B cell (primary cell): ENCODE data around the gene CD74. TPM values are rescaled to one million over a fixed set of nuclear protein-coding genes. Genes with fewer than 3 reads are reported as not detected.
A peak's percentile ranks its signal among the peaks of the same experiment; 100 is the strongest.

ENCODE experiments used
- ATAC-seq: fragments of 200-7000 bp; cut with Tn5 transposase; one replicate; pipeline ENCODE4 v1.10.0; 2021; ENCODE audit warnings: low read depth, mild to moderate bottlenecking, moderate number of reproducible peaks, moderate library complexity
- CTCF ChIA-PET: fragments of 350-600 bp; sonication (Branson Sonifier 250); formaldehyde crosslinking; loops from one replicate; lab custom pipeline; 2021; ENCODE audit warnings: antibody characterized with exemption, inconsistent platforms; lab: Charles Lee
- POLR2A ChIA-PET: fragments of 350-600 bp; sonication (Branson Sonifier 250); formaldehyde crosslinking; loops from one replicate; lab custom pipeline; 2021; ENCODE audit warnings: antibody characterized with exemption; lab: Charles Lee
- DNase-seq: peaks from one replicate; pipeline ENCODE4 v3.0.0; 2013
- H2AFZ ChIP-seq: 2 replicates; pipeline ENCODE4 v1.6.1; 2012; ENCODE audit warnings: mild to moderate bottlenecking, low read depth, low read length; ENCODE audit not compliant: insufficient read depth, poor library complexity, severe bottlenecking
- H3K27ac ChIP-seq, 2 donors: 1 replicate in 1 of 2; 2 replicates in 1 of 2; pipeline ENCODE4 v1.5.1; 2012 to 2013; ENCODE audit warnings: low read length in 2 of 2, mild to moderate bottlenecking in 2 of 2, moderate library complexity in 1 of 2
- H3K27me3 ChIP-seq, 4 experiments: fragments of 200-600 bp in 1 of 4; sonication (generic) in 1 of 4; replicated peaks in 1 of 4; 1 replicate in 2 of 4; 2 replicates in 2 of 4; pipeline versions ENCODE4 v1.6.1 to v1.7.0; 2013 to 2016; ENCODE audit warnings: low read length in 3 of 4, mild to moderate bottlenecking in 2 of 4, mixed read lengths in 1 of 4, moderate library complexity in 1 of 4; ENCODE audit not compliant: insufficient read depth in 4 of 4, control insufficient read depth in 3 of 4; ENCODE audit errors: control extremely low read depth in 1 of 4
- H3K36me3 ChIP-seq, 2 experiments: replicated peaks in 1 of 2; 1 replicate in 1 of 2; 2 replicates in 1 of 2; pipeline versions ENCODE4 v1.6.1 to v1.7.1; 2013; ENCODE audit warnings: low read length in 1 of 2; ENCODE audit not compliant: insufficient read depth in 2 of 2, control insufficient read depth in 1 of 2; ENCODE audit errors: control extremely low read depth in 1 of 2, extremely low read depth in 1 of 2
- H3K4me1 ChIP-seq, 2 donors: fragments of 200-600 bp in 1 of 2; sonication (generic) in 1 of 2; 1 replicate in 1 of 2; 2 replicates in 1 of 2; pipeline versions ENCODE4 v1.5.1 to v1.6.1; 2013 to 2017; ENCODE audit warnings: low read length in 2 of 2; ENCODE audit not compliant: control insufficient read depth in 2 of 2, insufficient read depth in 2 of 2
- H3K4me2 ChIP-seq: replicated peaks from 2 replicates; pipeline ENCODE3; 2012; ENCODE audit warnings: mild to moderate bottlenecking, low read depth, low read length; ENCODE audit not compliant: poor library complexity, severe bottlenecking
- H3K4me3 ChIP-seq, 5 experiments: fragments of 200-600 bp in 1 of 5; sonication (generic) in 1 of 5; 1 replicate in 3 of 5; 2 replicates in 2 of 5; pipeline versions ENCODE4 v1.5.1 to v1.7.0; 2011 to 2016; ENCODE audit warnings: low read length in 4 of 5, mild to moderate bottlenecking in 4 of 5, low read depth in 2 of 5, control low read depth in 1 of 5, moderate library complexity in 1 of 5; ENCODE audit not compliant: insufficient read depth in 1 of 5; ENCODE audit errors: control extremely low read depth in 1 of 5, extremely low read depth in 1 of 5
- H3K79me2 ChIP-seq: fragments of 200-600 bp; sonication (generic); one replicate; pipeline ENCODE4 v1.6.0; 2016; ENCODE audit warnings: low read length; ENCODE audit not compliant: control insufficient read depth, insufficient read depth
- H3K9ac ChIP-seq: fragments of 200-600 bp; sonication (generic); 2 replicates; pipeline ENCODE4 v1.6.1; 2017; ENCODE audit warnings: mild to moderate bottlenecking, low read length, moderate library complexity
- H3K9me3 ChIP-seq, 3 donors: one replicate each; pipeline versions ENCODE4 v1.6.1 to v1.7.1; 2013; ENCODE audit warnings: low read length in 2 of 3; ENCODE audit not compliant: control insufficient read depth in 2 of 3, insufficient read depth in 1 of 3; ENCODE audit errors: control extremely low read depth in 1 of 3
- H4K20me1 ChIP-seq: 2 replicates; pipeline ENCODE4 v1.6.0; 2012; ENCODE audit warnings: mild to moderate bottlenecking, low read length; ENCODE audit not compliant: insufficient read depth, control insufficient read depth, poor library complexity, severe bottlenecking
- H3K27ac Mint-ChIP-seq: one replicate; pipeline ENCODE4 v1.8.0; 2021; ENCODE audit warnings: mixed read lengths
- H3K27me3 Mint-ChIP-seq: one replicate; pipeline ENCODE4 v1.8.0; 2021; ENCODE audit warnings: mixed read lengths
- H3K4me1 Mint-ChIP-seq: one replicate; pipeline ENCODE4 v1.8.0; 2021; ENCODE audit warnings: mixed read lengths
- H3K4me3 Mint-ChIP-seq: one replicate; pipeline ENCODE4 v1.8.0; 2021; ENCODE audit warnings: mixed read lengths
- H3K9me3 Mint-ChIP-seq: one replicate; pipeline ENCODE4 v1.8.0; 2022; ENCODE audit warnings: mixed read lengths; ENCODE audit not compliant: insufficient read depth
- EZH2 ChIP-seq: IDR thresholded peaks from 2 replicates; pipeline ENCODE4 v1.6.1; 2012; ENCODE audit warnings: borderline replicate concordance, low read depth, mild to moderate bottlenecking, moderate library complexity, low read length; ENCODE audit not compliant: insufficient read depth, poor library complexity, severe bottlenecking
- WGBS: methylation state at CpG from one replicate; pipeline ENCODE4 v1.1.5; 2013; ENCODE audit warnings: missing lambda C conversion rate; ENCODE audit not compliant: insufficient coverage; 5-methylcytosine and 5-hydroxymethylcytosine counted together
- intact Hi-C: fragments of 100-400 bp; cut with micrococcal nuclease; formaldehyde crosslinking; loops from one replicate; pipeline ENCODE4 v1.10.0; 2022
- polyA minus RNA-seq: library from RNA; depleted of rRNA, polyadenylated mRNA; stranded (reverse); fragments of >200 nt; gene quantifications from 2 replicates; pipeline ENCODE4 v1.2.3, GENCODE V29; 2012
- polyA plus RNA-seq: library from polyadenylated mRNA; depleted of rRNA; stranded (reverse); fragments of >200 nt; gene quantifications from 2 replicates; pipeline ENCODE4 v1.2.3, GENCODE V29; 2012
- total RNA-seq, 2 donors: library from RNA; stranded (reverse); fragments of 120-200 nt in 1 of 2; gene quantifications; 1 replicate in 1 of 2; 2 replicates in 1 of 2; pipeline versions ENCODE4 v1.2.3 to v1.2.4, GENCODE V29; 2013 to 2022
- TF ChIP-seq, protein P1 (sequence below): fragments of 200-600 bp; IDR thresholded peaks from one replicate; pipeline ENCODE4 v1.8.0; 2022; ENCODE audit warnings: antibody characterized with exemption, mild to moderate bottlenecking

Gene CD74
- 5,468 and 5,670 TPM in 2 replicates for total RNA-seq
- total RNA-seq (2013): 11,789 TPM
- polyA plus RNA-seq: 12,792 and 14,307 TPM in 2 replicates
- 22,450 and 23,108 TPM in 2 replicates for polyA minus RNA-seq

DNA sequence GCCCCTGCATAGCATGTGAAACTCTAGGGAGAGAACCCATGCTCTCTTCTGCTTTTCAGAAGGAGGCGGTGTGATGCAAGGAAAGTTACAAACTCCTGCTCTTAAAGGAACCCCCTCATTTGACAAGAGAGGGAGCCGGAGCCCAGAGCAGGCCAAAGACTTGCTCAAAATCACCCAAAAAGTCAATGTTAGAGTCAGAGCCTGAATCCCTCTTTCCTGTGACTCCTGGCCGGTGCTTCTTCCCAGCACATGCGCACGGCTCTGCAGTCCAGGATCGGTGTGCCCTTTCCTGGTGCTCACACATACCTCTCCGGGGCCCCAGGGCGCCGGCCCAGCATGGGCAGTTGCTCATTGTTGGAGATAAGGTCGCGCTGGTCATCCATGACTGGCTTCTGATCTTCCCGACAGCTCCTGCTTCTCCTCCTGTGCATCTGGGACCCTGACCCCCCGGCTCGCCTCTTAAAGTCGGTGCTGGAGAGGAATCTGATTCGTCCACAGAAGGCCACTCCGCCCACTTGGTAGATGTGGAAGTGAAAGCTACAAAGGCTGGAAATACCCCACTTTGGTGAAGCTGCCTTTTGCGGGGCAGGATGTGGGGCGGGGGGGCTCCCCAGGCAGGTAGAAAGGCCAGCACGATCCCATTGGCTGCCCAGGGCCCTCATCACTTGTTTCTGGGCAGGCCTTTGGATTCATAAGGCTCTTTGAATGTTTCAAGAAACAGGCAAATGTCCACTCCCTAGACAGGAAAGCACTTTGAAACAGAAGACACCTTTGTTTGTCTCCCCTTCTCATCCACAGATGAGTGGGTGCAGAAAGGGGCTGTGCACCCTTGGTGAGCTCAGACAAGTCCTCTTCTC is at the start of gene CD74:
Gene CD74, minus strand, starts transcription at position 592 of the 857 bp plus-strand sequence. Its CDS starts 161 bp downstream, at position 431.
- TF ChIP-seq, protein P1, sequence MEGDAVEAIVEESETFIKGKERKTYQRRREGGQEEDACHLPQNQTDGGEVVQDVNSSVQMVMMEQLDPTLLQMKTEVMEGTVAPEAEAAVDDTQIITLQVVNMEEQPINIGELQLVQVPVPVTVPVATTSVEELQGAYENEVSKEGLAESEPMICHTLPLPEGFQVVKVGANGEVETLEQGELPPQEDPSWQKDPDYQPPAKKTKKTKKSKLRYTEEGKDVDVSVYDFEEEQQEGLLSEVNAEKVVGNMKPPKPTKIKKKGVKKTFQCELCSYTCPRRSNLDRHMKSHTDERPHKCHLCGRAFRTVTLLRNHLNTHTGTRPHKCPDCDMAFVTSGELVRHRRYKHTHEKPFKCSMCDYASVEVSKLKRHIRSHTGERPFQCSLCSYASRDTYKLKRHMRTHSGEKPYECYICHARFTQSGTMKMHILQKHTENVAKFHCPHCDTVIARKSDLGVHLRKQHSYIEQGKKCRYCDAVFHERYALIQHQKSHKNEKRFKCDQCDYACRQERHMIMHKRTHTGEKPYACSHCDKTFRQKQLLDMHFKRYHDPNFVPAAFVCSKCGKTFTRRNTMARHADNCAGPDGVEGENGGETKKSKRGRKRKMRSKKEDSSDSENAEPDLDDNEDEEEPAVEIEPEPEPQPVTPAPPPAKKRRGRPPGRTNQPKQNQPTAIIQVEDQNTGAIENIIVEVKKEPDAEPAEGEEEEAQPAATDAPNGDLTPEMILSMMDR: no peak
- TF ChIP-seq EZH2: no peak
- Histone ChIP-seq H3K9me3 (no peaks in the 10 kb centered on the region), H3K79me2 (peaks cover 85% of the 10 kb centered on the region), H3K4me2 (peak within 1 kb of the TSS; percentile 96), H3K27me3 (no peaks in the 10 kb centered on the region), H3K4me1 (peaks cover 57 to 65% of the 10 kb centered on the region in 2 donors), H3K27ac (peak within 1 kb of the TSS; percentile 99 to 100), H4K20me1 (peaks cover 50% of the 10 kb centered on the region), H3K4me3 (peak within 1 kb of the TSS; percentile 78 to 100 (median 94)), H3K9ac (peak within 1 kb of the TSS; percentile 100), H3K36me3 (peaks cover 4 to 48% of the 10 kb centered on the region in 2 experiments), H2AFZ (no peak within 1 kb of the TSS)
- H3K27ac Mint-ChIP-seq: peak within 1 kb of the TSS; percentile 99
- H3K9me3 Mint-ChIP-seq: no peaks in the 10 kb centered on the region
- H3K4me3 Mint-ChIP-seq: peak within 1 kb of the TSS; percentile 95
- ATAC-seq (peak; percentile 66), DNase-seq (peak; percentile 100)
- CTCF ChIA-PET: interaction anchor here (1.0 to 5.3 kb wide), 5 partner anchors 11 to 38 kb away, joined by 3 to 111 read pairs (median 4); partner anchors contain the start of gene RPS14
- POLR2A ChIA-PET: interaction anchor here (0.6 to 9.6 kb wide), 7 partner anchors 13 to 801 kb away, joined by 3 to 387 read pairs (median 9); partner anchors contain the start of gene RPS14
- intact Hi-C loops: loop anchor here (1.0 to 10.0 kb wide), 7 partner anchors 17 to 1360 kb away; partner anchors contain the start of genes G3BP1, GM2A, SLC26A2 and TNIP1
- peaks cover 66% of the 10 kb centered on the region for H3K4me1 Mint-ChIP-seq
- under 1% methylated on average over 19 of the region's 20 CpGs for WGBS
- no peaks in the 10 kb centered on the region for H3K27me3 Mint-ChIP-seq
